ENCODE data around the gene KITLG. TPM values are rescaled to one million over a fixed set of nuclear protein-coding genes. Genes with fewer than 3 reads are reported as not detected.
"Not testable (repeated sequence)": the region's sequence is repeated elsewhere in the genome, so short reads cannot be mapped to it uniquely, and the experiment has no call there.

Gene KITLG, protein sequence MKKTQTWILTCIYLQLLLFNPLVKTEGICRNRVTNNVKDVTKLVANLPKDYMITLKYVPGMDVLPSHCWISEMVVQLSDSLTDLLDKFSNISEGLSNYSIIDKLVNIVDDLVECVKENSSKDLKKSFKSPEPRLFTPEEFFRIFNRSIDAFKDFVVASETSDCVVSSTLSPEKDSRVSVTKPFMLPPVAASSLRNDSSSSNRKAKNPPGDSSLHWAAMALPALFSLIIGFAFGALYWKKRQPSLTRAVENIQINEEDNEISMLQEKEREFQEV
- 6.2 and 7.0 TPM in 2 replicates for total RNA-seq
- long read RNA-seq, full-length matches to known transcripts, result 6 of 11 reads
- long read RNA-seq, partial matches to known transcripts, result 1 of 11 reads
- long read RNA-seq, other reads (novel, unspliced or antisense), result 4 of 11 reads

DNA sequence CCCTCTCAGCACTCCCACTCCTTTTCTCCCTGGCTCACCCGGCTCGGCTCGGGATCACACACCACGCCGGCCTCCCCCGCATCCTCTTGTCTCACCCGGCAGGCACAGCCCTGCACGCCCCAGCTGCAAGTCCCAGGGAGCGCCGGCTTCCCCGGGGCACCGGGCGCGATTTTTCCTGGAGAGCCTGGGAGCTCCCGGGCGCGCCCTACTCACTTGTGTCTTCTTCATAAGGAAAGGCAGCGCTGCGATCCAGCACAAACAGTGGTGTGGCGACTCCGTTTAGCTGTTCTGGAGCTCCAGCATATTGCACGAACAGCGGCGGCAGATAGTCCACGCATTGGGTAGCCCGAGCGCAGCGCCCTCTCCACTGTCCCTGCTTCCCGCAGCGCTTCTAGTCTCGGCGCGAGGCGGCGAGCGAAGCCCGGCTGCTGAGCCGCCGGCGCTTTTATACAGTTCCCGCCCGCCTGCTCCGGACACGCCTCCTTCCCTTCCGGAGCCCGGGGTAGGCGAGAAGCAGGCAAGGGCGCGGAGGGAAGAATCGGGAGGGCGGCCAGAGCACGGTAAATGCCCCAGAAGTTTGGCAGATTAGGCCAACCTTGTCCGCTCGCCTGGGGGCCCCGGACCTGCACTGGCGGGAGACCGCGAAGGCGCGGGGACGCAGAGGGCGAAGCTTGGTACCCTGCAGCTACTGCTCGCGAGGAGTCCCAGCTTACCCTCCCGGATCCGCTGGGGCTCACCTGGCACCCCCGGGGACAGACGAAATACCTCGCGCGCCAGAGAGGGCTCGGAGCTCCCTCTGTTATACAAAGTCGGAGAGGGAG lies at the start of gene KITLG:
KITLG (minus strand) TSS at position 421 of the 821 bp plus-strand sequence; CDS start at position 228, 193 bp downstream.
- Mint-ChIP-seq H3K27me3 (ENCODE audit: low read depth) (peaks cover 10% of the 10 kb centered on the region), H3K36me3 (ENCODE audit: low read depth) (no peaks in the 10 kb centered on the region), H3K9me3 (no peaks in the 10 kb centered on the region), H3K27ac (ENCODE audit: unreplicated experiment) (peak within 1 kb of the TSS; percentile 84), H3K4me3 (peak within 1 kb of the TSS; percentile 96), H3K4me1 (peaks cover 38% of the 10 kb centered on the region)
- peak; percentile 80 for DNase-seq (ENCODE audit: low read depth, low spot score)
- TF ChIP-seq, protein P1, sequence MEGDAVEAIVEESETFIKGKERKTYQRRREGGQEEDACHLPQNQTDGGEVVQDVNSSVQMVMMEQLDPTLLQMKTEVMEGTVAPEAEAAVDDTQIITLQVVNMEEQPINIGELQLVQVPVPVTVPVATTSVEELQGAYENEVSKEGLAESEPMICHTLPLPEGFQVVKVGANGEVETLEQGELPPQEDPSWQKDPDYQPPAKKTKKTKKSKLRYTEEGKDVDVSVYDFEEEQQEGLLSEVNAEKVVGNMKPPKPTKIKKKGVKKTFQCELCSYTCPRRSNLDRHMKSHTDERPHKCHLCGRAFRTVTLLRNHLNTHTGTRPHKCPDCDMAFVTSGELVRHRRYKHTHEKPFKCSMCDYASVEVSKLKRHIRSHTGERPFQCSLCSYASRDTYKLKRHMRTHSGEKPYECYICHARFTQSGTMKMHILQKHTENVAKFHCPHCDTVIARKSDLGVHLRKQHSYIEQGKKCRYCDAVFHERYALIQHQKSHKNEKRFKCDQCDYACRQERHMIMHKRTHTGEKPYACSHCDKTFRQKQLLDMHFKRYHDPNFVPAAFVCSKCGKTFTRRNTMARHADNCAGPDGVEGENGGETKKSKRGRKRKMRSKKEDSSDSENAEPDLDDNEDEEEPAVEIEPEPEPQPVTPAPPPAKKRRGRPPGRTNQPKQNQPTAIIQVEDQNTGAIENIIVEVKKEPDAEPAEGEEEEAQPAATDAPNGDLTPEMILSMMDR (conservative IDR thresholded peaks at IDR 0.05), result no peak

DNA sequence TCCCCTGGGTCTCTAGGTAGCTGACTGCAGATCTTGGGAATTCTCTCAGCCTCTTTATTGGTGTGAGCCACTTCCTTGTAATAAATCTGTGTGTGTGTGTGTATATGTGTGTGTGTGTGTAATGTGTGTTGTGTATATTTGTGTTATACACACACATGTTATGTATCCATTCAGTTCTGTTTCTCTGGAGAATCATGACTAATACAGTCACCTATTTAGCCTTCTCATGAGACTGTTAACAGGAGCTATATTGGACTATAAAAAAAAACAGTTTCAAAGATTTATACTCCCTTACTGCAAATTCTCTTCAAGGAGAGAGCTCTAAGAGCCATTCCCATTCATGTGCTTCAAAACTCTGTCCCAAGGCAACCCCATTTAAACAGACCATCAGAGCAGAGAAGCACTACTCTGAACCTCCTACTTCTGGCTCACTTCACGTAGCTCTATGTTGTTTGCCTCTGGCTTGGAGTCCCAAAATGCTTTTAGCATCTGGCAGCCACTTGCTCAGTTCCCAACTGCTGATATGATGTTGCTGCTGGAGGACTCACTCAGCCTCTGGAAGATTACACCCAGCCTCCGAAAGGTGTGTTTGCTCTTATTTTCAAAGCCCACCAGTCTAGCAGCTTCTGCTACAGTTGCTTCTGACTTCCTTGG lies 48.7 kb upstream of the KITLG start:
- TF ChIP-seq, protein P1 (conservative IDR thresholded peaks at IDR 0.05), result no peak
- H3K4me1 Mint-ChIP-seq, result peaks cover 18% of the 10 kb centered on the region
- DNase-seq (ENCODE audit: low read depth, low spot score), result no peak
- no peak overlapping the region for H3K4me3 Mint-ChIP-seq
- no peak overlapping the region for H3K27ac Mint-ChIP-seq (ENCODE audit: unreplicated experiment)
- no peaks in the 10 kb centered on the region for H3K36me3 Mint-ChIP-seq (ENCODE audit: low read depth)
- H3K27me3 Mint-ChIP-seq (ENCODE audit: low read depth), result no peaks in the 10 kb centered on the region
- peaks cover 3% of the 10 kb centered on the region for H3K9me3 Mint-ChIP-seq

DNA sequence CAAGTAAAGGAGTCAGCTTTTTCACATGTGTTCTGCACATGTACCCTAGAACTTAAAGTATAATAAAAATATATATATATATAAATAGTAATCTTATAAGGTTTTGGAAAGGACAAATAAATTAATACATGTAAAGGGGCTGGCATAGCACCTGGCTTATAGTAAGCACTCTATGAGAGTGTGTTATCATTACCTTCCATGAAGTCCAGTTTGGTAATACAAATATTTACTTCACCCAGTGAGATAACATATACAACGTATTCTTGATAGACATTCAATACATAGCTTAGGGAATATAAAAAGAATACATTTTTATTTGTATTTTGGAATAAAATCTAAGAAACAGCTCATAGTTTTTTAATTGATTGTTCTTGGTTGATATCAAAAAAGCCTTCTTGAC lies 47.8 kb upstream of the KITLG start:
- not testable (repeated sequence) for H3K4me3 Mint-ChIP-seq; H3K27me3 Mint-ChIP-seq (ENCODE audit: low read depth); H3K36me3 Mint-ChIP-seq (ENCODE audit: low read depth); DNase-seq (ENCODE audit: low read depth, low spot score); H3K9me3 Mint-ChIP-seq; H3K27ac Mint-ChIP-seq (ENCODE audit: unreplicated experiment)
- peaks cover 26% of the 10 kb centered on the region for H3K4me1 Mint-ChIP-seq

DNA sequence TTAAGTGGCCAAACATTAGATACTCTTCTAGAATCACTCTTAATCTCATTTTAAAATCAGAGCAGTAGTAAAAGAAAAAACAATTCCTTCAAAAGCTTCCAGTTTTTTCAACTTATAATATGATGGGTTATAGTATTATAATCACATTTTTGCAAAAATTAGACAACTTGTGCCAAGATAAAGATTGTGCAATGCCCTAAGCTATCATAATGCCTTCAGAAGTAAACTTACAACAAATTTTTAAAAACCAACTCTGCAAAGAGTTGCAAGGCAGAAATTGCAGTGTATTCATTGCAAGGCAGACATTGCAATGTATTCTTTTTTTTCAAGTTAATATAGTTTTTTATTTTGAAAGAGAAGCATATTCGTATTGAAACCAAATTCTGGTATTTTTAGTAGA lies 47.2 kb upstream of the KITLG start:
- peaks cover 3% of the 10 kb centered on the region for H3K9me3 Mint-ChIP-seq
- H3K27ac Mint-ChIP-seq (ENCODE audit: unreplicated experiment), result no peak overlapping the region
- no peak for DNase-seq (ENCODE audit: low read depth, low spot score)
- peaks cover 26% of the 10 kb centered on the region for H3K4me1 Mint-ChIP-seq
- H3K27me3 Mint-ChIP-seq (ENCODE audit: low read depth), result no peaks in the 10 kb centered on the region
- H3K36me3 Mint-ChIP-seq (ENCODE audit: low read depth), result no peaks in the 10 kb centered on the region
- H3K4me3 Mint-ChIP-seq, result no peak overlapping the region
- TF ChIP-seq, protein P1 (conservative IDR thresholded peaks at IDR 0.05), result no peak

DNA sequence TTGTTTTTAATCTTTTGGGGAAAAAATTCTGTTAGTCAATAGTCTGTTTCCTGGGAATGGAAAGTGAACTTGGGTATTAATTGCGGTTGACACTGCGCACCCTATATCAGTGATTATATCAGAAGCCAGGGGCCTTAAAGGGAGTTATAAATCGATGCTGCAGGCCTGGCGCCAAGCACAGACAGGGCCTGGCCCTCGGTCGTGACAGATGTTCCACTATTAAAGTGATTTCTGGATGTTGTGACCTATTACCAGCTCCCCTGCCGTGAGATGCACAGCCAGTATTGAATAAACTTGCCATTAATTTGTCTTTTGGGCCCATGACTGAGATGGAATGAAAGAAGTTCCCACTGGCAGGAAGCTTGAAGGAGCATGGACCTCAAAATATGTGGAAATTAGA lies 45.1 kb upstream of the KITLG start:
- peak overlapping the region; percentile 94 for H3K27ac Mint-ChIP-seq (ENCODE audit: unreplicated experiment)
- H3K9me3 Mint-ChIP-seq, result peaks cover 3% of the 10 kb centered on the region

More for the DNA sequence above, 45.1 kb upstream of the KITLG start:
- H3K36me3 Mint-ChIP-seq (ENCODE audit: low read depth), result no peaks in the 10 kb centered on the region
- no peak for DNase-seq (ENCODE audit: low read depth, low spot score)
- H3K4me1 Mint-ChIP-seq, result peaks cover 26% of the 10 kb centered on the region
- H3K4me3 Mint-ChIP-seq, result no peak overlapping the region
- TF ChIP-seq, protein P1 (conservative IDR thresholded peaks at IDR 0.05), result no peak
- H3K27me3 Mint-ChIP-seq (ENCODE audit: low read depth), result no peaks in the 10 kb centered on the region

All from neural crest cell (in vitro differentiated cells).